ENCODE measurements around the gene MYH14. TPM values are rescaled to one million over a fixed set of nuclear protein-coding genes. Genes with fewer than 3 reads are reported as not detected.

MYH14 gene
- total RNA-seq, 4 donors from 2014 or later: 8.0 to 12.8 (median 10.3) TPM

GRCh38 chr19:50199259-50199555 lies 4.2 kb upstream of the MYH14 start:
- ATAC-seq (ENCODE audit: low FRiP score) (no peak), DNase-seq (ENCODE audit: low spot score) (no peak)
- TF ChIP-seq, protein P1, sequence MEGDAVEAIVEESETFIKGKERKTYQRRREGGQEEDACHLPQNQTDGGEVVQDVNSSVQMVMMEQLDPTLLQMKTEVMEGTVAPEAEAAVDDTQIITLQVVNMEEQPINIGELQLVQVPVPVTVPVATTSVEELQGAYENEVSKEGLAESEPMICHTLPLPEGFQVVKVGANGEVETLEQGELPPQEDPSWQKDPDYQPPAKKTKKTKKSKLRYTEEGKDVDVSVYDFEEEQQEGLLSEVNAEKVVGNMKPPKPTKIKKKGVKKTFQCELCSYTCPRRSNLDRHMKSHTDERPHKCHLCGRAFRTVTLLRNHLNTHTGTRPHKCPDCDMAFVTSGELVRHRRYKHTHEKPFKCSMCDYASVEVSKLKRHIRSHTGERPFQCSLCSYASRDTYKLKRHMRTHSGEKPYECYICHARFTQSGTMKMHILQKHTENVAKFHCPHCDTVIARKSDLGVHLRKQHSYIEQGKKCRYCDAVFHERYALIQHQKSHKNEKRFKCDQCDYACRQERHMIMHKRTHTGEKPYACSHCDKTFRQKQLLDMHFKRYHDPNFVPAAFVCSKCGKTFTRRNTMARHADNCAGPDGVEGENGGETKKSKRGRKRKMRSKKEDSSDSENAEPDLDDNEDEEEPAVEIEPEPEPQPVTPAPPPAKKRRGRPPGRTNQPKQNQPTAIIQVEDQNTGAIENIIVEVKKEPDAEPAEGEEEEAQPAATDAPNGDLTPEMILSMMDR (IDR thresholded peaks at IDR 0.05): no peak

- TF ChIP-seq, protein P1 (IDR thresholded peaks at IDR 0.05): no peak
- no peak for DNase-seq (ENCODE audit: low spot score)
- ATAC-seq (ENCODE audit: low FRiP score): no peak
Observed at GRCh38 chr19:50202386-50202785, 1.0 kb upstream of the MYH14 start.

GRCh38 chr19:50202962-50203280 lies 501 bp upstream of the MYH14 start:
- ATAC-seq (ENCODE audit: low FRiP score): no peak
- TF ChIP-seq, protein P1 (IDR thresholded peaks at IDR 0.05): no peak
- no peak for DNase-seq (ENCODE audit: low spot score)

GRCh38 chr19:50204081-50204428 lies 633 bp downstream of the MYH14 start:
- TF ChIP-seq, protein P1 (IDR thresholded peaks at IDR 0.05): no peak
- ATAC-seq (ENCODE audit: low FRiP score): no peak

GRCh38 chr19:50204811-50205675 lies 1.6 kb downstream of the MYH14 start:
- ATAC-seq (ENCODE audit: low FRiP score): peak; percentile 42
- peak; percentile 27 for DNase-seq (ENCODE audit: low spot score)
- TF ChIP-seq, protein P1 (IDR thresholded peaks at IDR 0.05): no peak

More at GRCh38 chr19:50204081-50204428, 633 bp downstream of the MYH14 start:
- no peak for DNase-seq (ENCODE audit: low spot score)

GRCh38 chr19:50205681-50206138 lies 2.3 kb downstream of the MYH14 start:
- DNase-seq (ENCODE audit: low spot score): no peak
- TF ChIP-seq, protein P1 (IDR thresholded peaks at IDR 0.05): no peak
- no peak for ATAC-seq (ENCODE audit: low FRiP score)

DNA sequence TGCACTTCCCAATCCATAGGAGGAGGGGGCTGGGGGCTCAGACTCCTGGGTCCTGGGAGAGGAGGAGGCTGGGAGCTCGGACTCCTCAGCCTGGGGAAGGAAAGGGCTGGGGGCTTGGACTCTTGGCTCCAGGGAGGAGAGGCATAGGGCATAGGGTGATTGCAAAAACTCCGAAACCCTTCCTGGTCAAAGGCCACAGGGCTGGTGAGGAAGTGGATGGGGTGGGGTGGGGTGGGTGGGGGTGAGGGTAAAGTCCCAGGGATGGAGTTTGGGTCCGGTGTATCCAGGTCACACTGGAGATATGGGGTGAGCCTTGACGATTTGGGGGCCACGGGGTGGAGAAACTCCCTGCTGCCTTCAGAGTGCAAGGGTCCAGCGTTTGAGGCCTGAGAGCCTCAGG lies 2.8 kb downstream of the MYH14 start:
- ATAC-seq (ENCODE audit: low FRiP score) (no peak), DNase-seq (ENCODE audit: low spot score) (no peak)
- TF ChIP-seq, protein P1 (IDR thresholded peaks at IDR 0.05): no peak

Measured in omental fat pad (tissue), 4 donors.